GM19468 (cell line): ENCODE results near the gene GTPBP2.
"Not testable (repeated sequence)": the region's sequence is repeated elsewhere in the genome, so short reads cannot be mapped to it uniquely, and the experiment has no call there.

ENCODE experiments used
- ATAC-seq: cut with Tn5 transposase; IDR thresholded peaks from one replicate; pipeline ENCODE4 v1.9.1; 2021; ENCODE audit warnings: mild to moderate bottlenecking, moderate library complexity, moderate number of reproducible peaks; ENCODE audit not compliant: unreplicated experiment; ENCODE audit errors: extremely low read depth

Gene GTPBP2

DNA sequence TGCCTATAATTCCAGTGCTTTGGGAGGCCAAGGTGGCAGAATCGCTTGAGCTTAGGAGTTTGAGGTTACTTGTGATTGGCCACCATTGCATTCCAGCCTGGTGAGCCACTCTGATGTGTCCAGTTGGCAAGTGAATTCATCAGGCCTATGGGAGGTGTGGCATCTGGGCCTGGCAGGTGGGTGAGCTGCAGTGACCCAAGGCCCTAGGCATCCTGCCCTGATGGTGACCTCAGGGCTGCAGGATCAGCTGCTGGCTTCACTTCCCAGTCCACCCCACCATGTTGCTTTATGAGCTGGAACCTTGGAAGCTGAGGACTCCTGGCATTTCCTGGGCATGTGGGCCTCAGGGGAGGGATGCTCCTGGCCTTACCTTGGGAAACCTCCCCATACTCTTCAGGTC lies 36.3 kb upstream of the GTPBP2 start:
- ATAC-seq = no peak

DNA sequence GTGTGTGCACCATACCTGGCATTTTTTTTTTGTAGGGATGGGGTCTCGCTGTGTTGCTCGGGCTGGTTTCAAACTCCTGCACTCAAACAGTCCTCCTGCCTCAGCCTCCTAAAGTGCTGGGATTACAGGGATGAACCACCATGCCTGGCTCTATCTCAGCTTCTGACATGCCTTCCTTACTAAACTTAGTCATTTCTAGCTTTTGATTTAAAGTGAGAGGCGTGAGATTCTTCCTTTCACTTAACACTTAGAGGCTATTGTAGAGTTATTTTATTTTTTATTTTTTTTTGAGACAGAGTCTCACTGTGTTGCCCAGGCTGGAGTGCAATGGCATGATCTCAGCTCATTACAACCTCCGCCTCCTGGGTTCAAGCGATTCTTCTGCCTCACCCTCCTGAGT lies 33.9 kb upstream of the GTPBP2 start:
- ATAC-seq = not testable (repeated sequence)

DNA sequence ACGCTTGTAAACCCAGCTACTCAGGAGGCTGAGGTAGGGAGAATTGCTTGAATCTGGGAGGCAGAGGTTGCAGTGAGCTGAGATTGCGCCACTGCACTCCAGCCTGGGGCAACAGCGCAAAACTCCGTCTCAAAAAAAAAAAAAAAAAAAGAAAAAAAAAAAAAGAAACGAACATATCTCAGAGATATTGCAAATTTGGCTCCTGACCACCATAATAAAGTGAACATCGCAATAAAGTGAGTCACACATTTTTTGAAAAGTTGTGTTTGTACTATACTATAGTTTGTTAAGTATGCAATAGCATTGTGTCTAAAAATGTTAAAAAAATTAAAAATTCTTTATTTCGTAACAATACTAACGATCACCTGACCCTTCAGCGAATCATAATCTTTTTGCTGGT lies 29.1 kb upstream of the GTPBP2 start:
- no peak for ATAC-seq

- no peak for ATAC-seq
Observed at GRCh38 chr6:43657221-43657802, 28.2 kb upstream of the GTPBP2 start.

- not testable (repeated sequence) for ATAC-seq
Observed at GRCh38 chr6:43652822-43653221, 23.8 kb upstream of the GTPBP2 start.

- no peak for ATAC-seq
Observed at GRCh38 chr6:43648248-43648647, 19.2 kb upstream of the GTPBP2 start.

DNA sequence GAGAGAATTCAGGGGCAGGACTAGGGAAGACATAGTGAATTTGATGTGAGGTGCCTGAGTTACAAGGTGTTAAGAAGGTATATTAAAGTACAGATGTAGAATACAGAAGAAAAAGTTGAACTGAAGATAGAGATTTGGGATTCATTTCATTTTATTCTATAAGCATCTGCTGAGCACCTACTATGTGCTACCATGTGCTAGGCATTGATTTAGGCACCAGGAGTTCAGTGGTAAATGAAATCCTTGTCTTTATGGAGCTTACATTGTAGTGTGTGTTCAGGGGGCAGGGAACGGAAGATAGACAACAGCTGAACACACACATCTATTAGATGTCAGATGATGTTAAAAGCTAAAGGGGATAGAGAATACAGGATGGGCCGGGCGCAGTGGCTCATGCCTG lies 18.5 kb upstream of the GTPBP2 start:
- ATAC-seq = no peak

DNA sequence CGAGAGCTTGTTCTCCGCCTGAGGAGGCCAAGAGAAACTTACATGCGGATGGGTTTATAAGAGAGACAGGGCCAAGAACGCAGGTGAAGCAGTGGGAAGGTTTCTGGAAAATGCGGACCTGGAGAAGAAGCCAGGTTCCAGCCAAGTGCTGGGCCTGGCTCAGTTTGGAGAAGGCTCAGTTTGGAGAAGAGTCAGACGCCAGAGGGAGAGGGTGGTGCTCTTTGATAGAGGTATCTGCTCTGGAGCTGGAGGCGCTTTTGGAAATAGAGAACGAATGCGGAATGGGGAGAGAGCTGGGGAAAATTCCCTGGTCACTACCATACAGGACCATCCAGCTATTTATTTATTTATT lies 16.5 kb upstream of the GTPBP2 start:
- ATAC-seq = no peak

DNA sequence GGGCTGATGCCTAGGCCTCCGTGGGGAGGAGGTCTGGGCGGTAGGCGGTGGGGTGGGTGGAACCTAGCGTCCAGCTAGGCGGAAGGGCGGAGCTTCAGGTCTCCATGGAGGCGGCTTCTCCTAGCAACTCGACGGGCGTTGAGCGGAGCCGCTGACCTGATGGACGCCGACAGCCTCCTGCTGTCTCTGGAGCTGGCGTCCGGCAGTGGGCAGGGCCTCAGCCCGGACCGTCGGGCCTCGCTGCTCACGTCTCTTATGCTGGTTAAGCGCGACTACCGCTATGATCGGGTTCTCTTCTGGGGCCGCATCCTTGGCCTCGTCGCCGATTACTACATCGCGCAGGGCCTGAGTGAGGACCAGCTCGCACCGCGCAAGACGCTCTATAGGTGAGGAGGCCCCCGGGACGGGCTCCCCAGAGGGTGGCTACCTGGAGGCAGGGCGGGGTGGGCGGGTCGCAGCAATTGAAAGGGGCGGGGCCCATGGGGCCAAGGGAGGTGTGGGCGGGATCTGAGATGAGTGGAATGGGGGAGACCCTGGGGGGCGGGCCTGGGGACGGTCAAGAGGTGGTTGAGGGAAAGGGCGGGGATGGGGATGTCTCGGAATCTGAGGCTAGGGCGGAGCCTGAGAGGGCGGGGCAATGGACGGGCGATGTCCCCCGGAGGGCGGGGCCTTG lies 16.0 kb upstream of the GTPBP2 start, which contains the start of gene RSPH9:
RSPH9 (plus strand) TSS at position 97 of the 673 bp plus-strand sequence; CDS start at position 160, 63 bp downstream.
- ATAC-seq = no peak

DNA sequence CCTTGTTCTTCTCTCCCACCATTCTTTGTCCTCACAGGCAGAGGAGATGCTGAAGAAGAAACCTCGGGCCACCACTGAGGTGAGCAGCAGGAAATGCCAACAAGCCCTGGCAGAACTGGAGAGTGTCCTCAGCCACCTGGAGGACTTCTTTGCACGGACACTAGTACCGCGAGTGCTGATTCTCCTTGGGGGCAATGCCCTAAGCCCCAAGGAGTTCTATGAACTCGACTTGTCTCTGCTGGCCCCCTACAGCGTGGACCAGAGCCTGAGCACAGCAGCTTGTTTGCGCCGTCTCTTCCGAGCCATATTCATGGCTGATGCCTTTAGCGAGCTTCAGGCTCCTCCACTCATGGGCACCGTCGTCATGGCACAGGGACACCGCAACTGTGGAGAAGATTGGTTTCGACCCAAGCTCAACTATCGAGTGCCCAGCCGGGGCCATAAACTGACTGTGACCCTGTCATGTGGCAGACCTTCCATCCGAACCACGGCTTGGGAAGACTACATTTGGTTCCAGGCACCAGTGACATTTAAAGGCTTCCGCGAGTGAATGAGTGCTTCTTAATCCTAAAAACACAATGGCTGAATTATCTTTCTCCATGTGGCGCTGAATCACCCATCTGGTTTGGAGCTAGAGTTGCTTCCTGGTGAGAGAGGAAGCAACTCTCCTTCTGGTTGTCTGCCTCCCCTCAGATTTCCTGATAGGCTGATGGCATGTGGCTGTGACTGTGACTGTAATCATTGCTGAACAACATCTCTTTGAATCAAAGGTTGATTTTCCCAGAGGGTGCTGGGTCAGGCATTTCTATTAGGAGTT lies 11.1 kb upstream of the GTPBP2 start:
- no peak for ATAC-seq

- no peak for ATAC-seq
Observed at GRCh38 chr6:43636308-43636659, 7.2 kb upstream of the GTPBP2 start.

DNA sequence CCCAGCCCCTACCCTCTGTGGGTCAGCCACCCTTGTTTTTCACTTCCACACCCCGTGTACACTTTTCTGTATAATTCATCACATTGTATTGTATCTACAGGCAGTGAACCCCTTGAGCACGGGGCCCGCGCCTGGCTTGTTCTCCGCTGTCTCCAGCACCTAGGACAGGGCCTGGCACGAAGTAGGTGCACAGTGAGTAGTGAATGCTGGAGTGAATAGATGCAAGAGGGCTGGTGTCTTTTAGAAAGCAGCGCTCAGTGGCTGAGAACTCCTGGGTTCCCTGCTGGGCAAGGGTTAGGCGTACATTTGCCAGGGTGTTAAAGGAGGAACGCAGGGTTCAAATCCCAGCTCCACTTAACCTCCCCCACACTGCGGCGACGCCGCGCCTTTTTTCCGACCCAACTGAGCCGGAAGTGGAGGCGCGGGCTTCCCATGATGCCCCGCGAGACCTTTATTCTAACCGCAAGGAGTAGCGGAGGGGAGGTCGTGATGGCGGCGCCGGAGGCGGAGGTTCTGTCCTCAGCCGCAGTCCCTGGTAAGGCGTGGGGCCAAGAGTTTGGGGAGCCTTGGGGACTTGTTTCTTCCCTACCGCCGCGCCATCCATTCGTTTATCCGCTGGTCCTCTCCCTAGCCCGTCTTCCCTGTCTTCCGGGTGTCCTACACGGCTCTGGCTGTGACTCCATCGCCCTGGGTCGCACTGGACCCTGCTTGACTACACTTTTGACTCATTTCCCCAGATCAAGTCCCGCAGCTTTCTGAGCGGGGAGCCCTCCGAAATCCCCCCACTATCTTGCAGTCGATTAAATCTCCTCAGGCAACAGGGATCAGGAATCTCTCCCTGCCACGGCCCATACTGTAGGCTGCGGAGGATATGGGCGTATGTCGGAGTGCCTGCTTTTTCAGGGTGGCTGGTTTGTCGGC lies 6.6 kb upstream of the GTPBP2 start, which contains the start of gene MAD2L1BP:
MAD2L1BP (plus strand) TSS at position 454 of the 921 bp plus-strand sequence; CDS start at position 490, 36 bp downstream.
- ATAC-seq = peak; percentile 45

DNA sequence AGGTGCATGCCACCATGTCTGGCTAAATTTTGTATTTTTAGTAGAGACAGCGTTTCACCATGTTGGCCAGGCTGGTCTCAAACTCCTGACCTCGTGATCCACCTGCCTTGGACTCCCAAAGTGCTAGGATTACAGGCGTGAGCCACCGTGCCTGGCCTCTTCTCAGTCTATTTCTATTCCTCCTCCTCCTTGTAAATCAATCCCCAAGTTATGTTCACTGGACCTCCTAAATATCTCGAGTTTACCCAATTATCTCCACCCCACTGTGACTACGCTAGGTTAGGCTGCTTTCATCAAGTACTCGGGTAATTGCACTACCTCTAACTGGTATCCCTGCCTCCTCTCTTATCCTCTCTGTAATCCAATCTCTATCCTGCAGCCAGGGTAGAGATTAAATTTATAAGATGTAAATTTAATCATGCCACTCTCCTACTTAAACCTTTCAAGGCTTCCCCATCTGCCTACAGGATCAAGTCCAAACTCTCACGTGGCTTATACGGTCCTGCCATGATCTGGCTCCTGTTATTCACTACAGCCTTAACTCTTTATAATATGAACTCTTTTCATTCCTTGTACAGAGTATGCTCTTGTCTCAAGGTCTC lies 5.7 kb upstream of the GTPBP2 start:
- no peak for ATAC-seq

GRCh38 chr6:43633002-43633401 lies 3.9 kb upstream of the GTPBP2 start:
- not testable (repeated sequence) for ATAC-seq

- no peak for ATAC-seq
Observed at GRCh38 chr6:43630980-43631619, 2.0 kb upstream of the GTPBP2 start.

DNA sequence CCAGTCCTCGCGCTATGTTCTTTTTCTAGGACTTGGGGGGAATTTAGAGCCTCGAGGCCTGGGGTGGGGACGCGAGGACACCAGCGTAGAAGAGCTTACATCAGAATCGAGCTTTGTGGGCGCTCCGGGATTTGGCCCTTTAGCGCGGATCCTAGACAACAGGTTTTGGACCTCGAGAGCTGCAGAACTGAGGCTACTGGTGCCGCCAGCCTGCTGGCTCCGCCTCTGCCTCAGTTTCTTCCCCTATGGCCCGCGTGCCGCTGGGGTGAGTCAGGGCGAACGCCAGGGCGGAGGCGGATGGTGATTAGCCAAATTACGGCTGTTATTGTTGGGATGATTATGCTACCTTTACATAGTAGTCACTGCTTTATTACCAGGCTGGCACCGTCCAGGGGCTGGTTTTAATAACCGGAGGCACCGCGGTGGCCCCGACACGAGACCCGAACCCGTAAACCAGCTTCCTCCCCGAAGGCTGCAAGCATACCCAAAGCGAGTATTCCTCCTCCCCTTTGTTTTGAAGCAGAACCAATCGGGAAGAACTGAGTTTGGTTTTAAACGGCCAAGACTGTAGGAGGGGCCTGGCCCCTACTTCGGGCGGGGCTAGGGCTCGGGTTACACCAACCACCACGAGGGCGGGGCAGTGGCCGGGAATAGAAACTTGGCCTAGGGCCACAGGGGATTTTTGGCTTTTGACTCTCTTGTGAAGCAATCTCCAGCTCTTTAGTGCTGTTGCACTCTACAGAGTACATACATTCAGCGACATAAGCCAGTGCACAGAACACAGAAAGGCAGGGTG lies 639 bp upstream of the GTPBP2 start:
- peak; percentile 57 for ATAC-seq

DNA sequence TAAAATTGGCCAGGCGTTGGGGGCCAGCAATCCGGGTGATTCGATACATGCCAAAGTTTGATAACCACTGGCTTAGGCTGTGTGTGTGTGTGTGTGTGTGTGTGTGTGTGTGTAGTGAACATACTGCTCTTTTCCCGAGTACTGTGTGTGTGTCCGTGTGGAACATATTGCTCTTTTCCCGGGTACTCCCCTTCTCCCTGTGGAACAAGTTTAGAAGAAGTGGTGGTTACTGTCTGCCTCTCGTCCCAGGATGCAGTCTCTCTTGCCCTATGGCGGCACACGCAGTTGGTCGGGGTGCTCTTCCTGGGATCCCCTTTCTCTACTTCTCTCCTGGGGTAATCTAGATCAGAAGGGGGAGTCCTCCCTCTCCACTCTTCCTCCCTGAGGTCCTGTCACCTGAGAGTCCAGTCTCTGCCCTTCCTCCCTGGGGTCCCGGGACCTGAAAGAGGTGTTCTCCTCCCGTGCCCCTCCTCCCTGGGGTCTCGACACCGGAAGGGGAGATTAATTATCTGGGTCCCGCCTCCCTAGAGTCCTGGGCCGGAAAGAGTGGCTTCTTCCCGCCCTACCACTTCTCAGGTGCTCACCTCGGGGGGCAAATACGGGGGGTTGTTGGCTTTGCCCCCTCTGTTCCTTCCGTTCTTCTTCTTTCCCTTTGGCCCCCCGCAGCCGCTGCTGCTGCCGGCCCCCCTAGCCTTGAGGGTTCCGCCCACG lies 516 bp downstream of the GTPBP2 start:
- ATAC-seq = no peak
